ENCODE results near the gene PRADC1. TPM values are rescaled to one million over a fixed set of nuclear protein-coding genes. Genes with fewer than 3 reads are reported as not detected.

The PRADC1 gene
- total RNA-seq, 1 donor from 2014 or later, result 26.8 TPM

DNA sequence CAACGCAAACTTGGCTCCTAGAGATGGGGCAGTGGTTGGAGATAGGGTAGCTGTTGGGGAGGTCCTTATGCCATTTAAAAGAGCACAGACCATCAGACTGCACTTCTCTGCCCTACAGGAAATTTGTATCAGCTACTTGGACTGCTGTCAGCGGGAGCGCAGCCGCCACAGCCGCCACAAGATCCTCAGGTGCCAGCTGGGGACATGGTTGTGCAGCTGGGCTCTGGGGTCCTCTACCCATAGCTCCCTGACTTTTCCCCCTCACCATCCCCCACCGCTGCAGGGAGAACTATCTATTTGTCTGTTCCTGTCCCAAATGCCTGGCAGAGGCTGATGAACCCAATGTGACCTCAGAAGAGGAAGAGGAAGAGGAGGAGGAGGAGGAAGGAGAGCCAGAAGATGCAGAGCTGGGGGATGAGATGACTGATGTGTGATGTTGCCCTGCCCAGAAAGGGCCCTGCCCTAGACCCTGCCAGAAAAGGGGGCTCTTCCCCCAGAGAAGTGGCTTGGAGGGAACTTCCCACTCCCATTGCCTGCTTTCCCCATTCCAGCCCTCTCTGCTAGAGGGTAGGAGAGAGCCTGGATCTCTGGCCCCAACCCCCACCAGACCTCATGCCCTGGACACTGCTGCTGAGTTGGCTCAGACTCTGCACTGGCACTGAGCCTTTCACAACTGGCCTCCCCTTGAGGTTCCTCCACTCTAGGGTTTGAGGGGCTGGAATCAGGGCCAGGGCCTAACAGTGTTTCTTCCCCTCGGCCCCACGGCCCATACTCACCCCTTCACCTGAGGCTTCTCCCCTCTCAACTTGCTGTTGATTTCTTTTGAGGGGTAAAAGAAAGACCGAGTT lies 7.3 kb downstream of the PRADC1 start:
- Mint-ChIP-seq H3K4me1 (ENCODE audit: low read depth, unreplicated experiment) (no peaks in the 10 kb centered on the region), H3K4me3 (ENCODE audit: unreplicated experiment) (no peak overlapping the region), H3K27ac (ENCODE audit: unreplicated experiment) (no peak overlapping the region), H3K36me3 (ENCODE audit: unreplicated experiment) (no peaks in the 10 kb centered on the region), H3K27me3 (ENCODE audit: unreplicated experiment) (peaks cover 5% of the 10 kb centered on the region), H3K9me3 (ENCODE audit: unreplicated experiment) (no peaks in the 10 kb centered on the region)
- TF ChIP-seq CTCF (IDR thresholded peaks at IDR 0.05; ENCODE audit: partially characterized antibody, unreplicated experiment), result no peak
- no peak for DNase-seq

DNA sequence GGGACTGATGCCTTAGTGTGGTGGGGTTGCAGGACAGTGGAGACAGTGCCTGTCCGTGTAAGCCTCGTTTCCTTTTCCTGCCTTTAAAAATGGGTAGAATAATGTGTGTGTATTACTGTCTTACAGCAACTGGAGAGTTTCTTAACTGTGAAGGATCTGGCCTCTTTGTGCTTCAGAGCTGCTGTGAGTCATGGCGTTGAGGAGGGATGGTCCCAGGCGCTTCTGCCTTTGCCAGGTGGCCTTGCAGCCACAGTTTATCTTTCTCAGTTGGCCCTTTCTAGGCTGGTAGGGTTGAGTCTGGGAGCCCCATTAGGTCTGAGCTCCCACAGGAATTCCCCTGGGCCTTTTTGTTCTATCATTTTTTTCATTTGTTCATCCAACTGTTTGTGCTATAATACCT lies 9.2 kb downstream of the PRADC1 start:
- H3K9me3 Mint-ChIP-seq (ENCODE audit: unreplicated experiment), result no peaks in the 10 kb centered on the region
- no peak for TF ChIP-seq CTCF (IDR thresholded peaks at IDR 0.05; ENCODE audit: partially characterized antibody, unreplicated experiment)
- no peak overlapping the region for H3K27ac Mint-ChIP-seq (ENCODE audit: unreplicated experiment)
- no peaks in the 10 kb centered on the region for H3K36me3 Mint-ChIP-seq (ENCODE audit: unreplicated experiment)
- no peak overlapping the region for H3K4me3 Mint-ChIP-seq (ENCODE audit: unreplicated experiment)
- no peaks in the 10 kb centered on the region for H3K4me1 Mint-ChIP-seq (ENCODE audit: low read depth, unreplicated experiment)
- H3K27me3 Mint-ChIP-seq (ENCODE audit: unreplicated experiment), result peaks cover 5% of the 10 kb centered on the region
- no peak for DNase-seq

GRCh38 chr2:73218298-73218697 lies 14.7 kb downstream of the PRADC1 start:
- peaks cover 9% of the 10 kb centered on the region for H3K27me3 Mint-ChIP-seq (ENCODE audit: unreplicated experiment)
- H3K27ac Mint-ChIP-seq (ENCODE audit: unreplicated experiment), result no peak overlapping the region
- H3K9me3 Mint-ChIP-seq (ENCODE audit: unreplicated experiment), result no peaks in the 10 kb centered on the region
- H3K36me3 Mint-ChIP-seq (ENCODE audit: unreplicated experiment), result no peaks in the 10 kb centered on the region
- no peak overlapping the region for H3K4me3 Mint-ChIP-seq (ENCODE audit: unreplicated experiment)
- TF ChIP-seq CTCF (IDR thresholded peaks at IDR 0.05; ENCODE audit: partially characterized antibody, unreplicated experiment), result no peak
- H3K4me1 Mint-ChIP-seq (ENCODE audit: low read depth, unreplicated experiment), result peaks cover 10% of the 10 kb centered on the region
- no peak for DNase-seq

DNA sequence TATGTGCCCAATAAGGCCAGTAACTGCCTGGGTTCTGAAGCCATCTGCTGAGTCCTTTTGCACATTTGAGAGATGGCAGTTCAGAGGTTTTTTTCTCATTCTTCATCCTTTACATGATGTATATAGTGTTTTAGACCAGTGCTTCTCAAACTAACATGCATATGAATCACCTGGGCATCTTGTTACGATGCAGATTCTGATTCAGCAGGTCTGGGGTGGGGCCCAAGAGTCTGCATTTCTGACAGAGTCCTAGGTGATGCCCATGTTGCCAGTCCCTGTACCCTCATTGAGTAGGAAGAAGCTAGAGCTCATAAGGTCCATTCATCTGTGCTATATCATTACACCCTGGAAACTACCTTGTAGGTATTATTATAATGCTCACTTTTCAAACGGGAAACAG lies 15.2 kb downstream of the PRADC1 start:
- TF ChIP-seq CTCF (IDR thresholded peaks at IDR 0.05; ENCODE audit: partially characterized antibody, unreplicated experiment), result no peak
- peaks cover 10% of the 10 kb centered on the region for H3K4me1 Mint-ChIP-seq (ENCODE audit: low read depth, unreplicated experiment)
- no peak overlapping the region for H3K27ac Mint-ChIP-seq (ENCODE audit: unreplicated experiment)
- H3K4me3 Mint-ChIP-seq (ENCODE audit: unreplicated experiment), result no peak overlapping the region
- H3K9me3 Mint-ChIP-seq (ENCODE audit: unreplicated experiment), result no peaks in the 10 kb centered on the region
- no peaks in the 10 kb centered on the region for H3K36me3 Mint-ChIP-seq (ENCODE audit: unreplicated experiment)
- H3K27me3 Mint-ChIP-seq (ENCODE audit: unreplicated experiment), result peaks cover 10% of the 10 kb centered on the region
- DNase-seq, result no peak

- Mint-ChIP-seq H3K27me3 (ENCODE audit: unreplicated experiment) (peaks cover 8% of the 10 kb centered on the region), H3K36me3 (ENCODE audit: unreplicated experiment) (no peaks in the 10 kb centered on the region), H3K4me3 (ENCODE audit: unreplicated experiment) (no peak overlapping the region), H3K9me3 (ENCODE audit: unreplicated experiment) (no peaks in the 10 kb centered on the region), H3K27ac (ENCODE audit: unreplicated experiment) (no peak overlapping the region), H3K4me1 (ENCODE audit: low read depth, unreplicated experiment) (peaks cover 10% of the 10 kb centered on the region)
- no peak for TF ChIP-seq CTCF (IDR thresholded peaks at IDR 0.05; ENCODE audit: partially characterized antibody, unreplicated experiment)
- DNase-seq, result no peak
Observed at GRCh38 chr2:73217160-73217559, 15.9 kb downstream of the PRADC1 start.
